GM10847 (cell line): ENCODE data around the gene AP3S2.

Experiments
- POLR2A ChIP-seq: IDR thresholded peaks from 2 replicates; pipeline ENCODE4 v1.6.1; 2011; ENCODE audit not compliant: insufficient read length; ENCODE audit errors: extremely low read depth

The AP3S2 gene

GRCh38 chr15:89909611-89910010, 15.8 kb upstream of the AP3S2 start:
- TF ChIP-seq POLR2A = no peak

GRCh38 chr15:89908226-89908625, 14.4 kb upstream of the AP3S2 start:
- no peak for TF ChIP-seq POLR2A

DNA sequence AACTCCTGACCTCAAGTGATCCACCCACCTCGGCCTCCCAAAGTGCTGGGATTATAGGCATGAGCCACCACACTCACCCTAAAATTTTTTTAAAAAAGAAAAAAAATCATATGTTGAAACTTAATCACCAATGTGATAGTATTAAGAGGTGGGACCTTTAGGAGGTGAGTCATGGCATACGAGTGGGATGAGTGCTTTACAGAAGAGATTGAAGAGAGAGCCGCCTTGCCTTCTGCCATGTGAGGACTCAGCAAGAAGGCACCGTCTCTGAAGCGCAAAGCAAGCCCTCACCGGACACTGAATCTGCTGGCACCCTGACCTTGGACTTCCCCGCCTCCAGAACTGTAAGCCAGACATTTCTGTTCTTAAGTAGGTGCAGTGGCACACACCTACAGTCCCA, 13.5 kb upstream of the AP3S2 start:
- no peak for TF ChIP-seq POLR2A

DNA sequence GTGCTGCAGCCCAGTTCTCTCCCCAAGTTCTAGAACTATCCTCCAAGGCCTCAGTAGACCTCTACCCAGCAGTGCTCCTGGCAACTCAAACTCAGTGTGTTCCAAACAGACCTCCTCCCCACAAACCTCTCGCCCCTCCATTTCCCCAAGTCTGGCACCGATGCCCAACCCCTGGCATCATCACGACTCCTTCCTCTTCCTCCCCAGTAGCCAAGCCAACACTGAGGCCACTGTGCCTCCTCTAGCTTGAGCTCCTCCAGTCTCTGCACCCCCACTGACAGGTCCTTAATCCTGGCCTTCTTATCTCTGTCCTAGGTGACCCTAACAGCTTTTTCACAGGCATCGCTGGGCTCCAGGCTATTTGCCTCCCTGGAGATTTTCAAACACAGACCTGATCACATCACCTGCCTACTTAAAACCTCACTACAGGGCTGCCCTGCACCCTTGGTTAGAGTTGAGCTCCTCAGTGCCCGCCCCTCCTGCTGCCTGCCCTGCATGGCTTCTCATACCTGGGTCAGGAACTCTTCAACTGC, 12.1 kb upstream of the AP3S2 start:
- no peak for TF ChIP-seq POLR2A

DNA sequence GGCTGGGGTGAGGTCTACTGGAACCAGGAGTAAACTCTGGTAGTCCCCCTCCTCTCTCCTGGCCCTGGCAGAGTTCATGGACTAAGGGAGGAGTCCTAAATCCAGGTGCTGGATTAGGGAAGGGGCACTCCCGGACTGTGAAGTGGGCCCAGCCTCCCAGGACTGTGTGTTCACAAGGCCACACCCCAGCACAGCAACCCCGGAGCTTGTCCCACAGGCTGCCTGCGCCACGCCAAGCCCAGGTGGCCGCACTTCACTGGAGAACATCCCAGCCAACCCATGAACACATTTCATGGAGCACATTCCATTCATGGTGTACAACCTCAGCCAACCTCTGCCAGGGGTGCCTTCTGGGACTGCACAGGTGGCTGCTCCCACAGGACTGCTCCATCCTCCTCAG, 10.7 kb upstream of the AP3S2 start:
- TF ChIP-seq POLR2A = no peak

- no peak for TF ChIP-seq POLR2A
Observed at GRCh38 chr15:89903858-89904130, 10.0 kb upstream of the AP3S2 start.

DNA sequence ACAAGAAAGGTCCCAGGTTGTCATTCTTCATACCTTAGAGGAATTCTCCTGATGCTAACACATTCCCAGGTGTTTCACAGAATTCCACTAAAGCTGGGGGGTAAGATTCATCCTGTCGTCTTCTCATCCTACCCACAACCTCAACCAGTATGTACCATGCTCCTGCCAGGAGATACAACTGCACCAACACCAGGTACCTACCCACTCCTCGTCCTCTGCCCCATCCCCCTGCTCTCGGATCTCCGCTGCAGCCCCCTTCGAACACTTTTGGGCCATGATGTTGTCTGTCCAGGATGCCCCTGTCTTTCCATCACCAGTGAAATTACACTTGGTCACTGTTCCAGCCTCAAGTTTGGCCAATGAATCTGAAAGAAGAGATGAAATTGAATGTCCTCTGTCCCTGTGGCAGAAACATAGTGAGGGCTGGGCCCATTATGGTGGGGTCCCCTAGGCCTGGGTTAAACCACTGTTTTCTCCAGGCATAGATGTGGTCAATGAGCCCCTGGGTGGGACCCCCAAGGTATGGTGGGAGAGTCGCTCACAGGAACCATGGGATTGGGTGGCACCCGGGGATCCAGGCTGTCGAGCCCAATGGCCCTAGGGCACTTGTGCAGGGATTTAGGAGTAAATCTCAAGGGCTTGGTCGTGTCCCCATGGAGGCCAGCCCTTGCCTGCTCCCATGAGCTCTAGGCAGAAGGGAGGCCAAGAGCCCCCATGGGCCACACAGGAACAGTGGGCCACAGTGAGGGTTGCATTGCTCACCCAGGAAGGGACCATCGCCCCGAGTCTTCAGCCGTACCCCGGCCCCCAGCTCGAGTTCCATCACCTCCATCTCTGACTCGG, 9.4 kb upstream of the AP3S2 start:
- no peak for TF ChIP-seq POLR2A

- no peak for TF ChIP-seq POLR2A
Observed at GRCh38 chr15:89900849-89901248, 7.1 kb upstream of the AP3S2 start.

GRCh38 chr15:89899951-89900567, 6.3 kb upstream of the AP3S2 start:
- TF ChIP-seq POLR2A = no peak

GRCh38 chr15:89899295-89899945, 5.6 kb upstream of the AP3S2 start:
- TF ChIP-seq POLR2A = no peak

DNA sequence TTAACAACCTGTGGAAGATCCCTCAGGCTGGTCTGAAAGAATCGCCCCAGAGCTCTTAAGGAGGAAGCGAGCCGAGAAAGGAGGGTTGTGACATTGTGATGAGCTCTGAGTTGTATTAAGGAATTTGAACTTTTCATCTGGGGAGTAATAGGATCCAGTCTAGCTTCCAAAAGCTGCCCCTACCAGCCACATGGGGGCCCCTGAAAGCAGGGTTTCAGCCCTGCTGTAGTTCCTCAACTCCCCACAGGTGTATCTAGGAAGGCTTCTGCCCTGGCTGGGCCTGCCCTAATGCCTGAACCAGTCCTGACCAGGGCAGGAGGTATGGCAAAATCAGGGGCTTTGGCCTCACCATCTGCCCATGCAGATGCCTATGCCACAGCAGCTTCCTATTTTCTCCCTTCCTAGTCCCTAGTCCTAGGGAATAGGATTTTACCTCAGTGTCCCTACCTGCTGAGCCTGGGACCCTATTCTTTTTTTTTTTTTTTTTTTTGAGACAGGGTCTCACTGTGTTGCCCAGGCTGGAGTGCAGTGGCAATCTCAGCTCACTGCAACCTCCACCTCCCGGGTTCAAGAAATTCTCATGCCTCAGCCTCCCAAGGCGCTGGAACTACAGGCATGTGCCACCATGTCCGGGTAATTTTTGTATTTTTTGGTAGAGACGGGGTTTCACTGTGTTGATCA, 5.0 kb upstream of the AP3S2 start:
- TF ChIP-seq POLR2A = no peak

GRCh38 chr15:89898146-89898545, 4.4 kb upstream of the AP3S2 start:
- TF ChIP-seq POLR2A = no peak

DNA sequence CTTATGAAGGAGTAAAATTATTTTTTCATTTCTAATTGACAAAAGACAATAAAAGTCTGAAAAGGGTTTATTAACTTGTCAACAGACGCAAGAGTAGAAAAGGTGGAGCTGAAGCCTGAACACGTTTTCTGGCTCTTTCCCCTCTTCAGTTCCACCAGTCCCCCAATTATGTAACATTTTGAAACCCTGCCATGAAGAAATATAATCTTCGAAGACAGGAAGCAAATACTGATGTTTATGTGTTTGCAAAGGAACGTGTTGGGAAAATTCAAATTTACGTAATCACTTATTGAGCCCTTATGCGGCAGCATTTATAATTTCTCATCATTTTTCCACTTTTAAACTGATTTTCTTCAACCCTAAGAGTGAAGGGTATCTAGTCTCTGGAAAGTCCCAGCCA, 767 bp downstream of the AP3S2 start:
- TF ChIP-seq POLR2A = no peak

GRCh38 chr15:89888214-89888804, 5.5 kb downstream of the AP3S2 start:
- no peak for TF ChIP-seq POLR2A

GRCh38 chr15:89885611-89886010, 8.2 kb downstream of the AP3S2 start:
- no peak for TF ChIP-seq POLR2A
